Right atrium auricular region (tissue), 2 donors: Measurements from ENCODE around the gene MMAB. TPM values are rescaled to one million over a fixed set of nuclear protein-coding genes. Genes with fewer than 3 reads are reported as not detected.

ENCODE experiments used
- DNase-seq: peaks from one replicate; pipeline ENCODE4 v3.0.0-alpha.2; 2019; ENCODE audit warnings: low spot score
- H3K27ac ChIP-seq, 2 donors: fragments of 200-600 bp; sonication (generic); 1 replicate in 1 of 2; 2 replicates in 1 of 2; pipeline ENCODE4 v1.5.1; 2016 to 2019
- H3K27me3 ChIP-seq, 2 donors: fragments of 200-600 bp; sonication (generic); one replicate each; pipeline versions ENCODE4 v1.5.1 to v1.6.0; 2017 to 2019
- H3K36me3 ChIP-seq: fragments of 200-600 bp; sonication (generic); one replicate; pipeline ENCODE4 v1.5.1; 2016
- H3K4me1 ChIP-seq, 2 donors: fragments of 200-600 bp; sonication (generic); one replicate each; pipeline versions ENCODE4 v1.5.1 to v1.6.0; 2017 to 2019
- H3K4me3 ChIP-seq, 2 donors: fragments of 200-600 bp; sonication (generic); 1 replicate in 1 of 2; 2 replicates in 1 of 2; pipeline ENCODE4 v1.5.1; 2017 to 2019; ENCODE audit warnings: mild to moderate bottlenecking in 1 of 2, moderate library complexity in 1 of 2
- H3K9me3 ChIP-seq, 2 donors: fragments of 200-600 bp; sonication (generic); one replicate each; pipeline ENCODE4 v1.5.1; 2019
- total RNA-seq, 2 donors: library from RNA; depleted of rRNA; stranded (reverse); fragments of >200 nt; gene quantifications; one replicate each; pipeline ENCODE4 v1.1.0, GENCODE V29; 2016
- TF ChIP-seq, protein P1 (sequence below), 2 donors: fragments of 200-600 bp; sonication (generic); IDR thresholded peaks; one replicate each; pipeline ENCODE4 v1.5.1; 2019; ENCODE audit warnings: antibody characterized with exemption in 2 of 2

MMAB gene
- total RNA-seq, 2 donors from 2014 or later, result 30.3 to 53.1 TPM

DNA sequence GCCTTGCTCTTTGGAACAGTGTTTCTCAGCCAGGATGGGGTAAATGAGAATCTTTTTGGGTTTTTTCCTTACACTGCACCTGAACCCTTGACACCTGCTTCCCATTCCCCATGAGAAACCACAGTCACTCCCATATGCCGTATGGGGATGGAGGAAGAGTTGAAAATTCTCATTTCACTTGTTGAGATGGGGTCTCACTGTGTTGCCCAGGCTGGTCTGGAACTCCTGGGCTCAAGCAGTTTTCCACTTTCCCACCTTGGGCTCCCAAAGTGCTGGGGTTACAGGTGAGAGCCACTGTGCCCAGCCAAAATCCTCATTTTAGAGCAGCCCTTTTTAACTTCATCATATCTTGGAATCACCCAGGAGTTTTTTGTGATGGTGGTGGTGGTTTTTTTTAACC lies 4.0 kb upstream of the MMAB start:
- peaks cover 58% of the 10 kb centered on the region for H3K36me3 ChIP-seq
- H3K27ac ChIP-seq, result no peak overlapping the region
- no peaks in the 10 kb centered on the region for H3K27me3 ChIP-seq
- no peak for DNase-seq
- H3K4me3 ChIP-seq, result no peak overlapping the region
- H3K9me3 ChIP-seq, result no peaks in the 10 kb centered on the region
- peaks cover 0 to 21% of the 10 kb centered on the region in 2 donors for H3K4me1 ChIP-seq
- TF ChIP-seq, protein P1, sequence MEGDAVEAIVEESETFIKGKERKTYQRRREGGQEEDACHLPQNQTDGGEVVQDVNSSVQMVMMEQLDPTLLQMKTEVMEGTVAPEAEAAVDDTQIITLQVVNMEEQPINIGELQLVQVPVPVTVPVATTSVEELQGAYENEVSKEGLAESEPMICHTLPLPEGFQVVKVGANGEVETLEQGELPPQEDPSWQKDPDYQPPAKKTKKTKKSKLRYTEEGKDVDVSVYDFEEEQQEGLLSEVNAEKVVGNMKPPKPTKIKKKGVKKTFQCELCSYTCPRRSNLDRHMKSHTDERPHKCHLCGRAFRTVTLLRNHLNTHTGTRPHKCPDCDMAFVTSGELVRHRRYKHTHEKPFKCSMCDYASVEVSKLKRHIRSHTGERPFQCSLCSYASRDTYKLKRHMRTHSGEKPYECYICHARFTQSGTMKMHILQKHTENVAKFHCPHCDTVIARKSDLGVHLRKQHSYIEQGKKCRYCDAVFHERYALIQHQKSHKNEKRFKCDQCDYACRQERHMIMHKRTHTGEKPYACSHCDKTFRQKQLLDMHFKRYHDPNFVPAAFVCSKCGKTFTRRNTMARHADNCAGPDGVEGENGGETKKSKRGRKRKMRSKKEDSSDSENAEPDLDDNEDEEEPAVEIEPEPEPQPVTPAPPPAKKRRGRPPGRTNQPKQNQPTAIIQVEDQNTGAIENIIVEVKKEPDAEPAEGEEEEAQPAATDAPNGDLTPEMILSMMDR (IDR thresholded peaks at IDR 0.05), result no peak

DNA sequence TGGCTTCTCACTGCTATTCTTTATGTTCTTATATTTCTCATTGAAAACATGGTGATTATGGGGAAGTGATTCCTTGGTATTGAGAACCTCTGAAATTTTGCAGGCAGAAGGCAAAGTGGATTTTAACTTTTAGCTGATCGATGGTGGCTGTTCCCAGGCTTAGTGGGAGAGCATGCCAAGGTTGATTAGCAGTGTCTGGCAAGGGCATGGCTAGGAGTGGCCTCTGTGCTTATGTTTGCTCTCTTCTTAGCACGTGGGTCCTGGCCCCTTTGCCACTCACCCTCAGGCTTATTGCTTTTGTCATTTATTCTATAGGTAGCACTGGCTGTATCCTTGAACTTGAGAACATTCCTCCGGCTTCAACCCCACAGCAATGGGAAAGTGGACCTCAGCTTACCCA lies 2.4 kb upstream of the MMAB start:
- TF ChIP-seq, protein P1 (IDR thresholded peaks at IDR 0.05), result no peak
- no peaks in the 10 kb centered on the region for H3K27me3 ChIP-seq
- H3K4me1 ChIP-seq, result peaks cover 0 to 21% of the 10 kb centered on the region in 2 donors
- H3K36me3 ChIP-seq, result peaks cover 45% of the 10 kb centered on the region
- no peaks in the 10 kb centered on the region for H3K9me3 ChIP-seq
- no peak overlapping the region for H3K27ac ChIP-seq
- H3K4me3 ChIP-seq, result no peak overlapping the region
- DNase-seq, result no peak

DNA sequence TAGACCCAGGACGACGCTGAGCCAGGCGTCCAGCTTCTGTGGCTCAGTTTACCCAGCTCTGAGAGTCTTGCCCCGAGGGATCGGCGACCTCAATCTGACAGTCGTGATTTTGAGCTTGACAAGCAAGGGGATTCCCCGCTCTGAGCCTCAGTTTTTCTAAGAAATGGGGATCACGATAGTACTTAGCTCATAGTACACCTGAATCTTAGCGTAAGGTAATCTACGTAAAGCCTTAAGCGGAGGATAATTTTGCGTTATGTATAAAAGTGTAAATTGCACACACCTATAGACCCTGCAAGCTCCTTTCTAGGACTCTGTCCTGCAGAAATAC lies 575 bp upstream of the MMAB start:
- TF ChIP-seq, protein P1 (IDR thresholded peaks at IDR 0.05), result no peak
- peaks cover 0 to 21% of the 10 kb centered on the region in 2 donors for H3K4me1 ChIP-seq
- peak overlapping the region; percentile 75 to 77 for H3K4me3 ChIP-seq
- no peaks in the 10 kb centered on the region for H3K9me3 ChIP-seq
- peaks cover 28% of the 10 kb centered on the region for H3K36me3 ChIP-seq
- H3K27me3 ChIP-seq, result no peaks in the 10 kb centered on the region
- DNase-seq, result no peak
- H3K27ac ChIP-seq, result peak overlapping the region; percentile 57 to 88

DNA sequence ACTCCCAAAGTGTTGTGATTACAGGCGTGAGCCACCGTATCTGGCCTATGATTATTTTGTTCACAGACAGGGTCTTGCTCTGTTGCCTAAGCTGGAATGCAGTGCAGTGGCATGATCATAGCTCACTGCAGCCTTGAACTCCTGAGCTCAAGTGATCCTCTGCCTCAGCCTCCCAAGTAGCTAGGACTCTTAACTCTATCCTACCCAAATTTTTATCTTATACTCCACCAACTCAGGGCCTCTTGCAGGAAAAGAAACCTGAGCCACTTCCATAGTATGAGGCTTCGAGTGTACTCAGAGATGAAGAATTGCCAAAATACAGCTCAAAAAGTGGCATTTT lies 828 bp downstream of the MMAB start:
- no peak for DNase-seq
- Histone ChIP-seq H3K27me3 (no peaks in the 10 kb centered on the region), H3K9me3 (no peaks in the 10 kb centered on the region), H3K36me3 (peaks cover 28% of the 10 kb centered on the region), H3K27ac (peak overlapping the region; percentile 87 to 88), H3K4me3 (peak overlapping the region in 1 of 2 donors; percentile 77), H3K4me1 (peaks cover 0 to 21% of the 10 kb centered on the region in 2 donors)
- TF ChIP-seq, protein P1 (IDR thresholded peaks at IDR 0.05), result no peak

DNA sequence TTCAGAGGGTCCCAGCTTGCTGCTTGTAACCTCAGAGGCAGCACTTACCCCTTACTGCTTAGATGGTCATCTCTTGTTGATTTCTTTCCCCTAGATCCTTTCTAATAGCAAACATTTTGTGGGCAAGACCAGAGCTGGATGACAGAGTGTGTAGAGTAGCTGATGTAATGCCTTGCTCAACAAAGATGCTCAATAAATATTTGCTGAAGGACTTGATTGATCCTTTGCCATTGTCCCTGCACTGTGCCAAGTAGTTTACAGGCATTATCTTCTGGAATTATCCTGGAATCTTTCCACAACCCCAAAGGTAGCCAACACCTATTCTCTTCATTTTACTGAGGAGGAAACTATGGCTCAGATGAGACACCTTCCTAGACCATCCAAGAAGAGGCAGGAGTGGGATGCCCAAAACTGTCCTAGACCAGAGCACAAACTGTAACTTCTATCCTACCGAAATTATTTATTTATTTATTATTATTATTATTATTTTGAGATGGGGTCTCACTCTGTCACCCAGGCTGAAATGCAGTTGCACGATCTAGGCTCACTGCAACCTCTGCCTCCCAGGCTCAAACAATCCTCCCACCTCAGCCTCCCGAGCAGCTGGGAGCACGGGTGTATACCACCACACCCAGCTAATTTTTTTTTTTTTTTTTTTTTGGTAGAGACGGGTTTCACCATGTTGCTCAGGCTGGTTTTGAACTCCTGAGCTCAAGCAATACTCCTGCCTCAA lies 1.4 kb downstream of the MMAB start:
- Histone ChIP-seq H3K27me3 (no peaks in the 10 kb centered on the region), H3K4me1 (peaks cover 0 to 21% of the 10 kb centered on the region in 2 donors), H3K36me3 (peaks cover 26% of the 10 kb centered on the region), H3K4me3 (no peak overlapping the region), H3K27ac (peak overlapping the region in 1 of 2 donors; percentile 87), H3K9me3 (no peaks in the 10 kb centered on the region)
- TF ChIP-seq, protein P1 (IDR thresholded peaks at IDR 0.05), result no peak
- no peak for DNase-seq

DNA sequence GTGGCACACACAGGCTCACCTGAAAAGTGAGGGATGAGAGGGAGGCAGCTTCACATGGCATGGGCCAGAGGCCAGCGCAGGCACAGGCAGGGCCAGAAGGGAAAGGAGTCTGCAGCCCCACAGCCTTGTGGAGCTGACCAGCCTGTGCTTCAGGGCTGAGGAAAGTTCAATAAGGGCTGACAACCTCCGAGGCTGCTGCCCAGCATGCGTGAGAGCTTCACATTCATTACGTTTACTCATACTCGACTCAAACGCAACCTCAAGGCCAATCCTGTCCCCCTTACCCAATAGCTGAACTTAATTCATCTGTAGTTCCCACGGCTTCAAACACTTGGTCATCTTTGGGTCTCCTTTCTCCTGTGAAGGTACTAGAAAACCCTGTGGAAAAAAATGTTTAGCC lies 4.8 kb downstream of the MMAB start:
- TF ChIP-seq, protein P1 (IDR thresholded peaks at IDR 0.05), result no peak
- H3K27ac ChIP-seq, result no peak overlapping the region
- H3K4me1 ChIP-seq, result peaks cover 0 to 13% of the 10 kb centered on the region in 2 donors
- H3K9me3 ChIP-seq, result no peaks in the 10 kb centered on the region
- no peak overlapping the region for H3K4me3 ChIP-seq
- no peaks in the 10 kb centered on the region for H3K27me3 ChIP-seq
- H3K36me3 ChIP-seq, result peaks cover 25% of the 10 kb centered on the region
- DNase-seq, result no peak
